NCI-H1048 (cell line): ENCODE results near the gene MXD4.
"Not testable (repeated sequence)": the region's sequence is repeated elsewhere in the genome, so short reads cannot be mapped to it uniquely, and the experiment has no call there.

Experiments
- DNase-seq: peaks from one replicate; lab custom pipeline; 2025; lab: John Stamatoyannopoulos, UW

Gene MXD4

GRCh38 chr4:2275044-2275397 lies 13.1 kb upstream of the MXD4 start:
- DNase-seq = not testable (repeated sequence)

- no peak for DNase-seq
These were observed 12.6 kb upstream of the MXD4 start for GRCh38 chr4:2274320-2275043.

DNA sequence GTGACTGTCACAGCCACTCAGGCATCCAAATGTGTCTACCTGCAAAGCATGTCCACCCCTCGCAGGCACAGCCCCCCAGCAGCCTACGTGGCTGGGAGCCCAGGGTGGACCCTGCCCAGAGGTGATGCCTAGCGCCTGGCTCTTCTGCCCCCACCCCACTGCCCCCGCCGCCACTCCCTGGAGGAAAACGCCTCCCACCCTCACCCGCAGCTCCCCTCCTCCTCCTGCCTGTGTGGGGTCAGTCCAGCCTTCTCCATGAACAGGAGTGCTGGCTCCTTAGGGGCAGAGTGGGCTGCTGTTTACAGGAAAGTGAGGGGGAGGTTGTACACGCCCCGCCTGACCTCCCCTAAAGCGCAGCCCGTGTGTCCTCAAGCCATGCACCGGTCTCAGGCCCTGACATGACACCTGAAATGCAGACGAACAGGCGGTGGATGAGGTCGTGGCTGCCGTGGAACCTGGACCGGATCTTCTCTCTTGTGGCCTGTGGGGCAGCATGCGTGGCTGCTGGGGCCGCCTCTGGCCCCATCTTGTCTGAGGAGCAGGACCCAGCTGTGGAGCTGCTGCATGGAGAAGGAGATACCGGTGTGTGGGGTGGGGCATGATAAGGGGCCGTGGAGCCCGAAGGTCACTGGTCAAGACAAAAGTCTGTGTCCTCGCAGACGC lies 11.9 kb upstream of the MXD4 start:
- DNase-seq = no peak

- DNase-seq = no peak
These were observed 11.3 kb upstream of the MXD4 start for GRCh38 chr4:2273221-2273620.

DNA sequence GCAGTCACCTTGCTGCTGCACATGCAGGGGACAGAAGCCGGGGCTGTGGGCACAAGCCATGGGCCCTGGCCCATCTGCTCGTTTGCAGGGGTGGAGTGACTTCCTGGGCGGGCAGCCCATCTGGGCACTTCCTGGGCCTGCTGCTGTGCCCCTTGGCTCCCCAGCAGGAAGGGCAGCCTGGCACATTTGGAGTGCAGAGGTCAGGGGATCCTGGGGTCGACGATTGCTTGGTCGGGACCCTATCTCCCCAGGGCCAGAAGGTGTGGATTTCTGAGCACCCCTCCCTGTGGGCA lies 10.9 kb upstream of the MXD4 start:
- DNase-seq = no peak

DNA sequence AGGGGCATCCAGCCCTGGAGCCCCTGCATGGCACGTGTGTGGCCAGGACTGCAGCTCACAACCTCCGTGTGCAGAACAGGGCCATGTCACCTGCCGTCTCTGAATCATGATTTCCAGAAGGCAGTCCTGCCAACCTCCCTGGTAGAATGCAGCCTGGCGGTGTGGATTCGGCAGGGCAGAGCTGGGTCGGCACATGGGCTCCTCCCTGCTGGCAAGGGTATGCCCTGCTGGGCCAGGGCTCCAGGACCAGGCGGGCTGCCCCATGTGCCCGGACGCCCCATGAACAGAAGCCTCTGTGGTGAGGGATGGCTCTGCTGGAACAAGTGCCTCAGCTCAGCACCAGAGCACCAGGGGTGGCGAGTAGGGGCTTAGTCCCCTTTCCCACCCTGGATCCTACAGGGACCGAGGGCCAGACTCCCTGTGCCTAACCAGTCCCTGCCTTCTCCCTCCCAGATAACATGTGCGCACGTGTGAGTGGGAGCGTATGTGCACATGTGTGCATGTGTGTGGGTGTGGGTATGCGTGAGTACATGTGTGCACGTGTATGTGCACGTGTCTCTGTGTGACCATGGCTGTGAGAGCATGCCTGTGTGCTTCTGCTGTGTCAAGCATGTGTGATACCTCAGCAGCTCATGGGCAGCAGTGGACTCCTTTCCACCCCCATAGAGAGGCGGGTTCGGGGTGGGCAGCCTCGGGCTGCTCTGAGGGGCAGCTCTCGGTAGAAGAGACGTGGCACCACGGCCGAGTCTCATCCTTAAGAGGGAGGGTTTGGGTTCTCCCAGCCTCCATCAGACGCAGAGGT lies 10.3 kb upstream of the MXD4 start:
- DNase-seq = no peak

DNA sequence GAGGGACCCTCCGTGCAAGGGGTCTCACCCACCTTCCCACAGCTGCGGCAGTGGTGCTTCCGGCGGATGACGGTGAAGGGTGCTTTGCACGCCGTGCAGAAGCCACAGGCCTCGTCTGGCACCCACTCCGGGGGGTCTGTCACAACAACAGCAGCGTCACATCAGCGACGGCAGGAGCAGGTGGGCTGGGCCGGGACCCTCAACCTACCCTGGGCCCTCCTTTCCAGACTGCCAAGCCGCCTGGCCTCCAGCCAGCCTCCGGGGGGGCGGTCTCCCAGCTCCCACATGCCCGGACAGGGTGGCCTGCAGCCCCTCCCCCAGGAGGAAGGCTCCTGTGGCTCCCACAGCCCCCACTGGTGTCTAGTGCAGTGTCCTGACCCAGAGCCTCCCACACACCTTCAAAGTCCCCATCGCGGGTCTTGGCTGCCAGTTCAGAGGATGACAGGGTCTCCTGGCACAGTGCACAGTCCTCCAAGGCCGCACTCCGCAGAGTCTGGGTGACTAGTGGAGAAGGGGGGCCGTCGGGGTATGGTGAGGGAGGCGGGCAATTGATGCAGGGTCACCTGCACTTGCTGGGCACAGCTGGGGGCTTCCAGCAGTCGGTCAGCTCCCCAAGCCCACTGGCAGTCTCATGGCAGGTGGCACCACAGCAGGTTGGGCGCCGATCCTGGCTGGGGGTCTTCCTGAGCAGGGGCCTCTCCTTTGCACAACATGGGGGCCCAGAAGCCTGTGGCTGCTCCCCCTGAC lies 9.5 kb upstream of the MXD4 start:
- DNase-seq = no peak

DNA sequence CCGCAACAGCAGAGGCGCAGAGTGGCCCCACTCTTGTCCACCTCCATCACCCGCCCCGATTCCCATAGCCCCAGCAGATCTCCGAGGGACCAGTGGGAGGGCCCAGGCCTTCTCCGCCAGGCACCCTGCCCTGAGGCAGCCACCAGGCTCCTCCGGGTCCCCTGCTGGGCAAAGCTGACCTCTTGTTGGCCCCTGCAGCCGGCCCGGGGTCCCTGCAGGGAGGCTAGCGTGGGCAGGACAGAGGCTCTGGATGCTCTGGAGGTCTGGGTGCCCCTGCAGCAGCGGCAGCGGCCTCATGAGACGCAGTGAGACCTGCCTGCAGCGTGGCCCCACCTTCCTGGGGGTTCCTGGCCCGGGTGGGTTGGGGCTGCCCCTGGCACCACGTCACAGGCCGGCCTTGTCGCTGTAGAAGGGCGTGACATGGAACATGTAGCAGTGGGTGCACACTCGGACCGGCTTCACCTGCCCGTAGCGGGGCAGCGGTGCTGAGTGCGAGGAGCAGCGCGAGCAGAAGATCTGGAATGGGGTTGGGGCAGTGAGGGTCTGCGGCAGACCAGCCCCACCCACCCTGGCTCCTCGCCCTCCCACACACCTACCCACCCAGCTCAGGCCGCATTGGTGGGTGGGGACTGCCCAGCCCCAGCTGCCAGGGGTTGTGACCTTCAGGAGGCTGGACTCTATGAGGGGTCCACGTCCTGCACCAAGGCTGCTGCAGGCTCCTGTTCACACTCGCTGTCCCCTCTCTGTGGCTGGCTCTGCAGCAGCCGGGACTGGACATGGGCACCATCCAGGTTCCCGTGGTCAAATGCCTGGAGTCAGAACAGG lies 8.6 kb upstream of the MXD4 start:
- DNase-seq = no peak

DNA sequence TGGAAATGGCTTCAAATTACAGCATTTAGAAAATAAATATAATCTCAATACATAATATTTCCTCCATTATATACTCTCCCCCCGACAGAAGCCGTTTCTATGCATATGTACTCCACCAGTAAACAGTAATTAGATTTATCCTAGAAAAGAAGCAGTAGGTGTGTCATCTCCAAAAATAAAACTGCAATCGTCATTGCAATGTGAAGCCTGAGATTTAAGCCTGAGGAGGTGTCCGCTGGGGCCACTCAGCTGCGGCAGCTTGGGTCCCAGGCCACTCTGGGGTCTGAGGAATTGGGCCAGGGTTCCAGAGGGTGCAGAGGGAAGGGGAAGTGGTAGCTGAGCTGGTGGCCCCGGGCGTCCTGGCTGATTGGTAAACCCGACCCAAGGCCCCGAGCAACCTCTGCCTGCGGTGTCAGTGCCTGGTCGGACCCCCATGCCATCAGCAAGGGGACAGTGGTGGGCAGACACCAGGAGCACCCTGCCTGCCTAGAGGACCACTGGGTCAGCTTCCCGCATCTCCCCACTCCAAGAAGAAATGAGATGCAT lies 7.8 kb upstream of the MXD4 start:
- DNase-seq = no peak

DNA sequence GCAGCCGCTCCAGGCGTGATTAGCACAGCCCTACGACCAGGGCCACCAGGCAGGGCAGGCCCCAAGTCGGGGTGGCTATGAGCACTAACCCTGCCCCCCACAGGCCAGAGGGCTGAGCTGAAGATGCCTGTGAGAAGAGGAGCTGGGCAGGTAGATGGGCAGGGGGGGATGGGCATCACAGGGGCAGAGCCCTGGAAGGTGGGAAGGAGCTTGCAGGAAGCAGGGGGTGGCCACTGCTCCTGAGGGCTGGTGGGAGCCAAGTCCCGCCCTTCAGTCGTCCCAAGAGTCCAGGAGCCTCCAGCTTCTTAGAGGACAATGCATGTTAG lies 7.3 kb upstream of the MXD4 start:
- no peak for DNase-seq

DNA sequence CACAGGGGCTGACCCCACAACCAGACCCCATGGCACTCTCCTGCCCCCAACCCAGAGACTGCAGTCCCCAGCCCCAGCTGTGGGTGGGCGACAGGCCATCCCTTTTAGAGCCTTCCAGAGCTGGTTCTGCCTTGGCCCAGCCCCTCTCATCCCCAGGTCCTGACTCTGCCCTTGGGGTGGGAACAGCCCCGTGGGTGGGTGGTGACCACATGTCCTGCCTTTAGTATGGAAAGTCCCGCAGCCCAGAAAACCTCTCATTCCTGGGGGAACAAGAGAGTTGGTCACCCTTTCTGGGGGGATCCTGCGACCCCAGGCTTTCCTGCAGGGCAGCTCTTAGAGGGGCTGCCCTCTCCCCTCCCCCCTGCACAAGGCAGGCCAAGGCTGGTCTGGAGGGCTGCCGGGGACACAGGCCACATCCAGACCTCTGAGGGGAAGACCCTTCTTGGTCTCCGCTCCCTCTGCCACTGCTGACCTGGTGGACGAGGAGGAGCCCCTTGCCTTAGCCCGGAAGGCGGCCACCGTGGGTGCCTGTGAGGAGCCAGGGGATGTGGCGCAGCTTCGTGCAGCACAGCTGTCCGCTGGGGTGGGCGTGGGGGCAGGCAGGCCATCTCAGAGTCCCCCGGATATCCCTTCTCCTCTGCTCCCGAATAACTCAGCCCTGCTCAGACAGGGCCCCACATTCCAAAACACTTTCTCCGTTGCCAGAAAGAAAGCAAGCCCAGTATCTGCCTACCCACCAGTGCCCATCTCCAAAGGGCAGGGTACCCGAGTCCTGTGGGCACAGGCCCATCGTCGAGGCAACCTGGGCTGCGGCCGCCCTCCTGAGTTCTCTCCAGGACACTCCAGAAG lies 6.7 kb upstream of the MXD4 start:
- no peak for DNase-seq

DNA sequence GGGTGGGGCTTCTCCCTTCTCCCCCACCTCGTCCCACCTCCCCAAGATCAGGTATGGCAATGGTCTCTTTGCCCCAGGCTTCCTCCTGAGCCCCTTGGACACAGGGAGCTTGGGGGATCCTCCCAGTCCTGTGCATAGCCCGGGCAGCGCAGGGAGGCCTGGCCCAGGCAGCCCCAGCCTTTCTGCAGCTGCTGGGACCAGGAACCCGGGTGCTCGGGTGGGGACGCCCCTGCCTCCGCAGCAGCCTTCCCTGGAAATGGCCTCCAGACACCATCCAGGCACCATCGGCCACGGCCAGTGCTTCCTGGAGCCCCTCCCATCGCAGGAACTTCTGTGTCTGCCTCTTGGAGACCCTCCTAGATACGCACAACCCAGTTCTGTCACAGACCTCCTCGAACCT lies 5.9 kb upstream of the MXD4 start:
- DNase-seq = no peak

- DNase-seq = no peak
These were observed 5.5 kb upstream of the MXD4 start for GRCh38 chr4:2267320-2267811.

GRCh38 chr4:2266821-2267220 lies 4.9 kb upstream of the MXD4 start:
- DNase-seq = no peak

DNA sequence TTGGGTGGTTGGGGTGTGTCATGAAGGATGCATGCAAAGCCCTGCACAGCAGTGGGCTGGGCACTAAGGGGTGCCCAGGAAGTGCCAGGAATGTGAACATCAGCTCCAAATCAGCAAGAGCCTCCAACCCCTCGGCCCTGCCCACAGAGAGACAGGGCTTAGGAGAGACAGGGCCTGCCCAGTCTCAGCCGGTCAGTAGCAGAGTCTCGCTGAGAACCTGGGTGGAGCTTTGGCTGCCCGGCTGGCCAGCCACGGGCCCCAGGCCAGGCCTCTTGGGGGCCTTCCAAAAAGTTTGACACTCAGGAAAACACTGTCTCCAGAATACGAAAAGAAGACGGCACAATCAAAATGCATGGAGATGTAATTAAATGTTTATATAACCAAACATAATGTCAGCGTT lies 4.3 kb upstream of the MXD4 start:
- no peak for DNase-seq

GRCh38 chr4:2265113-2266110 lies 3.5 kb upstream of the MXD4 start:
- DNase-seq = no peak

DNA sequence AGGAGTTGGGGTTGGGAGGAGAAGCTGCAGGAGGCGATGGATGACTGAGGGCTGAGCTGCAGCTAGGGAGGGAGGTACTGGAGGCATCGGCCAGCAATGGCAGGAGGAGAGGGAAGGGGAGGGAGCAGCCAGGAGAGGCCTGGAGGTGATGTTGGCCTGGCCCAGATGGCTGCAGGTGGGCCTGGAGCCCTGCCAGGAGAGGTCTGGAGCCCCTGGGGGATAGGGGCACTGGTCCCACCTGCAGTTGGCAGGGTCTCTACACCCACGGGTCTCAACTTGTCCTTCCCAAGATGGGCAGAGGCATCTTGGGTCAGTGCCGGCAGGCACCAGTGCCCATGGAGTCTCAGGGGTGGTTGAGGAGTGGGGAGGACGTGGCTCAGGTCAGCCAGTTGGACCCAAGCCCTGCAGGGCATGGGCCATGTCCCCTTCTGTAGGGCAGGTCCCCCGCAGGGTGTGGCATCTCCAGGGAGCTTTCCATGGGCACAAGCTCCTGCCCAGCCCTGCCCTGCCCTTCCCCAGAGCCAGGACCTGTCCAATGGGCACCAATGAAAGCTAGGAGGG lies 2.7 kb upstream of the MXD4 start:
- no peak for DNase-seq

DNA sequence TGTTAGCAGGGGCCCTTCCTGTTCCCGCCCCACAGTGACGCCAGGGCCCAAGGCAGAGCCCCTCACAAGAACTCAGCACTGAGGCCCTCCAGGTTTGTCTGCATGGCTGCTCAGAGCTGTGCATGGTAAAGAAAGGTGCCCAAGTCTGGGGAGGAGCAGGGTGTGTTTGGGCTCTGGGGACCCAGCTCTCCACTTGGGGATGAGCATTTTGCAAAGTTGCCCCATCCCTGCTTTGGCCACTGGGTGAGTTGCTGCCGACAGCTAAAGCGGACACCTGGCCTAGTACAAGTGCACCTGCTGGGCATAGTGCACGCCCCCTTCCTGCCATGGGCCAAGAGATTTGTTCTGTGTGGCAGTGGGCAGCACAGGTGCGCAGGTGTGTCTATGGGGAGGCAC lies 2.0 kb upstream of the MXD4 start:
- no peak for DNase-seq

DNA sequence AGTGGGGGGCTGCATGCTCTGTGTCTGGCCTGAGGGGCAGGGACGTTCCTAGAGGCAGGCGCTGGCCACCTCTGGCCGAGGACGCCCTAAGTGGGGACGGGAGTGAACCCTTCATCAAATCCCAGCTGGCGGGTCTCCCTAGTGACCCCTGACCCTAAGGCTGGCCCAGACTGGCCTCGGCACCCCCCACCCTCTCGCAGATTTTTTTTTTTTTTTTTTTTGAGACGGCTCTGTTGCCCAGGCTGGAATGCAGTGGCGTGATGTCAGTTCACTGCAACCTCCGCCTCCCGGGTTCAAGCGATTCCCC lies 988 bp upstream of the MXD4 start:
- no peak for DNase-seq
